MM.1S (cell line): Measurements from ENCODE around the gene GPRIN1.

Experiments
- DNase-seq: peaks from one replicate; pipeline ENCODE4 v3.0.0-alpha.2; 2015
- H2AFZ ChIP-seq: fragments of 300-600 bp; sonication (generic); 2 replicates; pipeline ENCODE4 v1.6.0; 2016; ENCODE audit warnings: antibody characterized with exemption, low read length
- H3F3A ChIP-seq: fragments of 300-600 bp; sonication (generic); 2 replicates; pipeline ENCODE4 v1.6.1; 2016; ENCODE audit warnings: mild to moderate bottlenecking, antibody characterized with exemption, low read length, moderate library complexity, mixed read lengths; ENCODE audit not compliant: insufficient read depth
- H3K27ac ChIP-seq: fragments of 300-600 bp; sonication (generic); 2 replicates; pipeline ENCODE4 v1.5.1; 2016; ENCODE audit warnings: mild to moderate bottlenecking, low read length
- H3K27me3 ChIP-seq: fragments of 300-600 bp; sonication (generic); replicated peaks from 2 replicates; pipeline ENCODE4 v1.6.0; 2016; ENCODE audit warnings: low read length; ENCODE audit not compliant: insufficient read depth
- H3K36me3 ChIP-seq: fragments of 300-600 bp; sonication (generic); replicated peaks from 2 replicates; pipeline ENCODE4 v1.6.1; 2016; ENCODE audit warnings: mild to moderate bottlenecking, low read length, mixed read lengths; ENCODE audit not compliant: insufficient read depth
- H3K4me1 ChIP-seq: fragments of 300-600 bp; sonication (generic); 2 replicates; pipeline ENCODE4 v1.6.1; 2016; ENCODE audit warnings: low read length, mixed read lengths
- H3K4me2 ChIP-seq: fragments of 300-600 bp; sonication (generic); 2 replicates; pipeline ENCODE4 v1.6.0; 2016; ENCODE audit warnings: low read depth, low read length
- H3K4me3 ChIP-seq: fragments of 300-600 bp; sonication (generic); 2 replicates; pipeline ENCODE4 v1.5.1; 2016; ENCODE audit warnings: low read length, mixed read lengths
- H3K79me2 ChIP-seq: fragments of 300-600 bp; sonication (generic); 2 replicates; pipeline ENCODE4 v1.6.1; 2016; ENCODE audit warnings: mixed run types, low read length, mixed read lengths
- H3K9ac ChIP-seq: fragments of 300-600 bp; sonication (generic); 2 replicates; pipeline ENCODE4 v1.6.1; 2016; ENCODE audit warnings: low read length, mixed read lengths
- H3K9me2 ChIP-seq: fragments of 300-600 bp; sonication (generic); replicated peaks from 2 replicates; pipeline ENCODE4 v1.6.1; 2016; ENCODE audit warnings: mild to moderate bottlenecking, low read length, mixed read lengths; ENCODE audit not compliant: insufficient read depth
- H3K9me3 ChIP-seq: fragments of 300-600 bp; sonication (generic); replicated peaks from 2 replicates; pipeline ENCODE4 v1.6.1; 2016; ENCODE audit warnings: mild to moderate bottlenecking, low read length, mixed read lengths; ENCODE audit not compliant: insufficient read depth
- H4K20me1 ChIP-seq: fragments of 300-600 bp; sonication (generic); 2 replicates; pipeline ENCODE4 v1.6.1; 2016; ENCODE audit warnings: mild to moderate bottlenecking, low read length, moderate library complexity, mixed read lengths; ENCODE audit not compliant: insufficient read depth
- EZH2 ChIP-seq: fragments of 300-600 bp; sonication (generic); optimal IDR thresholded peaks from 2 replicates; pipeline ENCODE3; 2017; ENCODE audit warnings: low read depth, mild to moderate bottlenecking, antibody characterized with exemption, low read length, mixed read lengths
- EZH2phosphoT487 ChIP-seq: fragments of 300-600 bp; sonication (generic); IDR thresholded peaks from 2 replicates; pipeline ENCODE4 v1.6.1; 2018; ENCODE audit warnings: antibody characterized with exemption, low read length
- TF ChIP-seq, protein P1 (sequence below): fragments of 300-600 bp; sonication (generic); IDR thresholded peaks from 2 replicates; pipeline ENCODE4 v1.5.1; 2016; ENCODE audit warnings: antibody characterized with exemption, low read length, mixed read lengths

GPRIN1 gene

DNA sequence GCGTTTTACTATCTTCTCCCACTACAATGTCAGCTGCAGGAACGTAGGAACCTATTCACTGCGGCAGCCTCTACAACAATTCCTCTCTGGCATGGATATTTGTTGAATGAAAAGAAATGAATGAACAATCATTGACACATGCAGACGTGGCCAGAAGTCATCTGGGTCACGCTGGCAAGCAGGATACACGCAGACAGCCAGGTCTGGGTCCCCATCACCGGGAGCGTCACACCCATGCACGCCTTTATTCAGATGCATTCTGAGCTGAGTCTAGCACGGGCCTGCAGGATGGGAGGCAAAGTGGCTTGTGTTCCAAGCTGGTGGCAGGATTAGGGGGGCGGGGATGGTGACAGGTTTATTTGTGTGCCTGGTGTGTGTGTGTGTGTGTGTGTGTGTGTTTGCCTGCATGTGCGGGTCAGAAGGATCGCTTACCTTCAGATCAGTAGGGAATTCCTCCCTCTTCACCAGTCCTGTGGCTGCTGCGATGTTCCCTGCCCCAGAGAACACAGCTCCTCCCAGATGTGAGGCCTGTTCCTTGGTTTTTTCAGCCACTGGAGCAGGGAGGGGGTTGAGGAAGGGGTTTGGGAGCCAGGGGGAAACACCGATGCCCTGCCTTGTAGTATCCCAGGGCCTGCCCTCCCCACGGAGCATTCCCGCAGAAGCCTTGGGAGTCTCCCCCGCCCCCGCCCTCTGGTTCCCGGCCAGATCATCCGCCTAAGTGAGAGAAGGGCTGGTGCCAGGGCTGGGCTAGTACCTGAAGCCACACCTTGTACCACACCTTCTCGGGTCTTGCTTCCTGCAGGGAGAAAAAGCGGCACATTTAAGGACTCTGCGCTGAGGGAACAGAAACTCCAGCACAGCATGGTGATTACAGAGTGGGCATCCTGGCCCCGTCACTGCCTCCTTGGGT, 16.3 kb upstream of the GPRIN1 start:
- H3K4me2 ChIP-seq = no peak overlapping the region
- no peaks in the 10 kb centered on the region for H3K4me1 ChIP-seq
- H2AFZ ChIP-seq = no peak overlapping the region
- no peak overlapping the region for H3K9ac ChIP-seq
- no peak overlapping the region for H3K4me3 ChIP-seq
- TF ChIP-seq, protein P1, sequence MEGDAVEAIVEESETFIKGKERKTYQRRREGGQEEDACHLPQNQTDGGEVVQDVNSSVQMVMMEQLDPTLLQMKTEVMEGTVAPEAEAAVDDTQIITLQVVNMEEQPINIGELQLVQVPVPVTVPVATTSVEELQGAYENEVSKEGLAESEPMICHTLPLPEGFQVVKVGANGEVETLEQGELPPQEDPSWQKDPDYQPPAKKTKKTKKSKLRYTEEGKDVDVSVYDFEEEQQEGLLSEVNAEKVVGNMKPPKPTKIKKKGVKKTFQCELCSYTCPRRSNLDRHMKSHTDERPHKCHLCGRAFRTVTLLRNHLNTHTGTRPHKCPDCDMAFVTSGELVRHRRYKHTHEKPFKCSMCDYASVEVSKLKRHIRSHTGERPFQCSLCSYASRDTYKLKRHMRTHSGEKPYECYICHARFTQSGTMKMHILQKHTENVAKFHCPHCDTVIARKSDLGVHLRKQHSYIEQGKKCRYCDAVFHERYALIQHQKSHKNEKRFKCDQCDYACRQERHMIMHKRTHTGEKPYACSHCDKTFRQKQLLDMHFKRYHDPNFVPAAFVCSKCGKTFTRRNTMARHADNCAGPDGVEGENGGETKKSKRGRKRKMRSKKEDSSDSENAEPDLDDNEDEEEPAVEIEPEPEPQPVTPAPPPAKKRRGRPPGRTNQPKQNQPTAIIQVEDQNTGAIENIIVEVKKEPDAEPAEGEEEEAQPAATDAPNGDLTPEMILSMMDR = no peak
- TF ChIP-seq EZH2phosphoT487 = no peak
- no peak for TF ChIP-seq EZH2
- H3F3A ChIP-seq = no peaks in the 10 kb centered on the region
- H3K27me3 ChIP-seq = peaks cover 79% of the 10 kb centered on the region
- H3K9me3 ChIP-seq = no peaks in the 10 kb centered on the region
- DNase-seq = no peak
- H3K36me3 ChIP-seq = no peaks in the 10 kb centered on the region
- no peak overlapping the region for H3K27ac ChIP-seq
- no peaks in the 10 kb centered on the region for H4K20me1 ChIP-seq
- no peaks in the 10 kb centered on the region for H3K79me2 ChIP-seq
- no peaks in the 10 kb centered on the region for H3K9me2 ChIP-seq

- Histone ChIP-seq H3K9me2 (no peaks in the 10 kb centered on the region), H3K4me1 (no peaks in the 10 kb centered on the region), H3K27ac (no peak overlapping the region), H3K79me2 (no peaks in the 10 kb centered on the region), H4K20me1 (no peaks in the 10 kb centered on the region), H3K9ac (no peak overlapping the region), H2AFZ (no peak overlapping the region), H3K36me3 (no peaks in the 10 kb centered on the region), H3K9me3 (no peaks in the 10 kb centered on the region), H3F3A (no peaks in the 10 kb centered on the region), H3K27me3 (peaks cover 79% of the 10 kb centered on the region), H3K4me2 (no peak overlapping the region), H3K4me3 (no peak overlapping the region)
- DNase-seq = no peak
- TF ChIP-seq, protein P1 = no peak
- TF ChIP-seq EZH2 (no peak), EZH2phosphoT487 (no peak)
Observed at GRCh38 chr5:176625512-176625911, 15.6 kb upstream of the GPRIN1 start.

GRCh38 chr5:176624938-176625337, 15.0 kb upstream of the GPRIN1 start:
- Histone ChIP-seq H3F3A (no peaks in the 10 kb centered on the region), H3K9ac (no peak overlapping the region), H3K27me3 (peaks cover 81% of the 10 kb centered on the region), H3K9me2 (no peaks in the 10 kb centered on the region), H4K20me1 (no peaks in the 10 kb centered on the region), H3K79me2 (no peaks in the 10 kb centered on the region), H2AFZ (no peak overlapping the region), H3K9me3 (no peaks in the 10 kb centered on the region), H3K27ac (no peak overlapping the region), H3K4me3 (no peak overlapping the region), H3K4me2 (no peak overlapping the region), H3K4me1 (no peaks in the 10 kb centered on the region), H3K36me3 (no peaks in the 10 kb centered on the region)
- TF ChIP-seq EZH2phosphoT487 = no peak
- TF ChIP-seq EZH2 = no peak
- TF ChIP-seq, protein P1 = no peak
- DNase-seq = no peak
